D721Med (cell line): ENCODE results near the gene PRR5L.

Source experiments
- DNase-seq: peaks from one replicate; pipeline ENCODE4 v3.0.0; 2011; ENCODE audit warnings: low spot score; ENCODE audit not compliant: insufficient read length
- FAIRE-seq: peaks from 2 replicates; lab custom pipeline; 2011; peaks lifted over from hg19 to GRCh38; lab: Jason Lieb, UNC
- TF ChIP-seq, protein P1 (sequence below): IDR thresholded peaks from 2 replicates; pipeline ENCODE4 v1.5.1; 2012; ENCODE audit warnings: mild to moderate bottlenecking, control low read depth; ENCODE audit not compliant: insufficient read depth; ENCODE audit errors: missing control alignments

PRR5L gene

GRCh38 chr11:36257351-36257750 is 38.7 kb upstream of the PRR5L start:
- no peak for DNase-seq
- no peak for FAIRE-seq
- TF ChIP-seq, protein P1, sequence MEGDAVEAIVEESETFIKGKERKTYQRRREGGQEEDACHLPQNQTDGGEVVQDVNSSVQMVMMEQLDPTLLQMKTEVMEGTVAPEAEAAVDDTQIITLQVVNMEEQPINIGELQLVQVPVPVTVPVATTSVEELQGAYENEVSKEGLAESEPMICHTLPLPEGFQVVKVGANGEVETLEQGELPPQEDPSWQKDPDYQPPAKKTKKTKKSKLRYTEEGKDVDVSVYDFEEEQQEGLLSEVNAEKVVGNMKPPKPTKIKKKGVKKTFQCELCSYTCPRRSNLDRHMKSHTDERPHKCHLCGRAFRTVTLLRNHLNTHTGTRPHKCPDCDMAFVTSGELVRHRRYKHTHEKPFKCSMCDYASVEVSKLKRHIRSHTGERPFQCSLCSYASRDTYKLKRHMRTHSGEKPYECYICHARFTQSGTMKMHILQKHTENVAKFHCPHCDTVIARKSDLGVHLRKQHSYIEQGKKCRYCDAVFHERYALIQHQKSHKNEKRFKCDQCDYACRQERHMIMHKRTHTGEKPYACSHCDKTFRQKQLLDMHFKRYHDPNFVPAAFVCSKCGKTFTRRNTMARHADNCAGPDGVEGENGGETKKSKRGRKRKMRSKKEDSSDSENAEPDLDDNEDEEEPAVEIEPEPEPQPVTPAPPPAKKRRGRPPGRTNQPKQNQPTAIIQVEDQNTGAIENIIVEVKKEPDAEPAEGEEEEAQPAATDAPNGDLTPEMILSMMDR = no peak

- DNase-seq = peak; percentile 29
Observed at GRCh38 chr11:36258730-36259360, 37.2 kb upstream of the PRR5L start.

DNA sequence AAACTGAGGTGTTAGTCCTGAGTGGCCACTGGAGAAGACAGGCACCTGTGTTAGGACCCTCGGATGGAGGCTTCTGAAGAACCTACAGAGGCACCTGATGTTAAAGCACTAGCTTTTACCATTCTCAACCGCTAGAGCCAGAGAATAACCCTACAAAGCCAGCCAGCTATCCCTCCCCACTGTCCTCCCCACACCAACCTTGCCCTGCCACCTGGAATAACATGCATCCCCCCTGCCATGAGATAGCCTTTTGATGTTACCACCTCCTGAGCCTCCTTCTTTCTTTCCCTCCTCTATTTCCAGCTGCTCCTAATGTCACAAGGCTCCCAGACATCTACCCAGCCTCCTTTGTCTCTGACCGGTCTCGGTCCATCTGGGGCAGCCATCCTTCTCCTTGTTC is 35.0 kb upstream of the PRR5L start:
- TF ChIP-seq, protein P1 = no peak
- DNase-seq (no peak), FAIRE-seq (no peak)

More at GRCh38 chr11:36258730-36259360, 37.2 kb upstream of the PRR5L start:
- TF ChIP-seq, protein P1 = peak; percentile 80
- no peak for FAIRE-seq

DNA sequence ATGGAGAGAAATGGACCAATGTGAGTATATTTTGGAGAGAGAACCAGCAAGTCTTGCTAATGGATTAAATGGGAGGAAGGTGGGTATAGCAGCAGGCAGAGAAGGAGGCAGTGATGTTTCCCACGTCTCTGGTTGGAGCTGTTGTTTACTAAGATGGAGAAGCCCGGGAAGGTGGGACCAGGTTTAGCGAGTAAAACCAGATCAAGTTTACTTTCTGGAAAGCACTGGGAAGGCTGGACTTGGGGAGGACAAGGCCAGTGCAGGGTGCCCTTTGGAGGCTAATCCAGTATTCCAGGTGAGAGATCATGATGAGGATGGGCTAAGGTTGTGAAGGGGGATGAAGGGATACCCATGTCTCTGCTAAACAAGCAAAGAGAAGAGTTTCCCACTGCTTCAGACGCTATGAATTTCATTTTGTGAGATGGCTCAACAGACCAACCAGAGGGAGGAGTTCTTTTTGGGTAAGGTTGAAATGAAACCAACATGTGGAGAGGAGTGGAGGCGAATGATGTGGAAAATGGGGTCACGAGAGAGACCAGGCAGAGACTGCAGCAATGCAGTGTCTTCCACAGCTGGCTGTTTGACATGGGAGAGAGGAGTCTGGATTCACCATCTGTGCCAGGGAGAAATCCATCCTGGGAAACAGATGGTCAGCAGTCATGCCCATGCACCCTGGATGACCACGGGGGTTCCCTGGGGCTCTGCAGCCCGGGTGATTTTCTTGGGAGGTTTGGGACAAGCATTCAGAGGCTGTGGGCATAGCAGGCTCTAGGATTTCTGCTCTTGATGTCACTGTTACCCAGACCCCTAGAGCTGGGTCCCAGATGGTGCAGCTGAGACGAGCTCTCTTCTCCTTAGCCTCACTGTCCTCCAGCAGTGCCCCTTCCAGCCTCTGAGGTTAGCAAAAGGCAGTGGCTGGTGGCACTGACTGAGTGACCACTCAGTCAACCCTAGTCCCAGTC is 31.8 kb upstream of the PRR5L start:
- DNase-seq (no peak), FAIRE-seq (no peak)
- TF ChIP-seq, protein P1 = no peak

DNA sequence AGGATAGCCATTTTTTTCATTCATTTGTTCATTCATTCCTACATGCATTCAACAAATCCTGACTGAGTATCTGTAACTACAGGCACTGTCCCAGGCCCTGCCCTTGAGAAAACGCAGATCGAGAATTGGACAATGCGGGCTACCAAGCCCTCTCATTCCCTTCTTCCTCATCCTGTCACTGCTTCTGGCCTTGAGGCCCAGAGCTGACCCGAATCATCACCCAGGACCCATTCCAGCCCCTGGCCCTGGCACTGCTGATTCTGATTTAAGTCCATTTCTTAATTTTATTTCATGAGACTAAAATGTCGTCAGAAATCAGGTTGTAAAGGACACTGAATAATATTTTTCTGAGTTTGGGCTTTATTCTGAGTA is 31.1 kb upstream of the PRR5L start:
- FAIRE-seq = no peak
- DNase-seq = no peak
- TF ChIP-seq, protein P1 = no peak

DNA sequence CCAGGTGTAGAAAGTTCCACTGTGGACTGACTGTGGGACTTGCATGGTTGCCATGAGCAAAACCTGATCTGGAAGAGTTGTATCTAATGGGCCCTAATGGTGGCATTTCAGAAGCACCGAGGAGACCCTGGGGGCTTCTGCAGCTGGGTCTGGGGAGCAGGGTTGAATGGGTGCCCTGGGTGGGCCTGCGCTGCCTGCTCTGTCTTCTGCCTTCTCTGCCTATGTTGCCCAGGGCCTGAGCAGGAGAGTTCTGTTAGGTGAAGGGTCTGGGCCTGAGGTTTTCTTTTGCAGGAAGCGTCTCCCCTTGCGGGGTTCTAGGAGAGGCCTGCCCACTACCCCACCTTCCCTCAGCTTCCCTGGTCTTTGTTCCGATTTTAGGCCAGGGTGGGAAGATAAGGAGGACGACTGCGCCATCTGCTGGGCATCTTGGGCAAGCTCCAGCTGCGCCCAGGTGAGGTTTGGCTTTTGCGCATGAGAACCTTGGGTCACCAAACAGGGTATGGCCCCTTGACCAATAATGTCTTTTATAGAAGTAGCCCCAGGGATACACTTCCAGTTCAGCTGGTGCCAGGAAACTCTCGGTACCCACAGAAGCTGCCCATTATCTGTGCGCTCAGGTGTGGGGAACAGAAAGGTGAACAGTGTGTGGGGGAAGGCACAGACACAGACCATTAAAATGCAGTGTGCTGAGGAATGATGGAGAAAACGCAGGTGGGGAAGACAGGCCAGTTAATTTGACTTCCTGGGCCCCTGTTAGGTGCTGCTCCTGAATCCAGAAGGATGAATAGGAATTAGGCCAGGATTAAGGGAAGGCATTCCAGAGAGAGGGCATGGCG is 30.1 kb upstream of the PRR5L start:
- FAIRE-seq = no peak
- TF ChIP-seq, protein P1 = peak; percentile 92
- DNase-seq = peak; percentile 46
